Heart left ventricle (tissue), 16 donors: ENCODE measurements around the gene KEL. TPM values are rescaled to one million over a fixed set of nuclear protein-coding genes. Genes with fewer than 3 reads are reported as not detected.

Source experiments
- ATAC-seq, 4 donors: fragments of 200-7000 bp; cut with Tn5 transposase; one replicate each; pipeline ENCODE4 v1.9.1; 2020 to 2022; ENCODE audit warnings: moderate library complexity in 4 of 4, mild to moderate bottlenecking in 3 of 4, moderate number of reproducible peaks in 1 of 4
- DNase-seq, 5 donors: peaks; one replicate each; pipeline ENCODE4 v3.0.0-alpha.2; 2020
- H3K27ac ChIP-seq, 12 donors: fragments of 200-600 bp; sonication (generic) in 4 of 12; one replicate each; pipeline versions ENCODE4 v1.5.0 to v1.8.0; 2016 to 2022; ENCODE audit warnings: mild to moderate bottlenecking in 2 of 12
- H3K27me3 ChIP-seq, 9 donors: fragments of 200-600 bp; sonication (generic) in 2 of 9; one replicate each; pipeline versions ENCODE4 v1.5.1 to v1.8.0; 2016 to 2022; ENCODE audit warnings: mild to moderate bottlenecking in 3 of 9
- H3K36me3 ChIP-seq, 9 donors: fragments of 200-600 bp; sonication (generic) in 2 of 9; one replicate each; pipeline versions ENCODE4 v1.5.0 to v1.8.0; 2018 to 2022; ENCODE audit warnings: mild to moderate bottlenecking in 2 of 9
- H3K4me1 ChIP-seq, 12 donors: fragments of 200-600 bp; sonication (generic) in 4 of 12; one replicate each; pipeline versions ENCODE4 v1.5.0 to v1.8.0; 2016 to 2022; ENCODE audit warnings: mild to moderate bottlenecking in 3 of 12
- H3K4me3 ChIP-seq, 12 donors: fragments of 200-600 bp; sonication (generic) in 4 of 12; one replicate each; pipeline versions ENCODE4 v1.5.0 to v1.8.0; 2017 to 2022; ENCODE audit warnings: mild to moderate bottlenecking in 9 of 12, moderate library complexity in 4 of 12
- H3K9me3 ChIP-seq, 12 donors: fragments of 200-600 bp; sonication (generic) in 4 of 12; one replicate each; pipeline versions ENCODE4 v1.5.0 to v1.8.0; 2016 to 2022; ENCODE audit warnings: mild to moderate bottlenecking in 1 of 12
- POLR2A ChIP-seq, 2 donors: fragments of 450-650 bp; IDR thresholded peaks; one replicate each; pipeline ENCODE4 v1.6.1; 2017; ENCODE audit warnings: antibody characterized with exemption in 2 of 2, mild to moderate bottlenecking in 2 of 2, moderate library complexity in 2 of 2
- WGBS, 4 donors: extraction: QIAGEN DNeasy Blood & Tissue Kit in 2 of 4; methylation state at CpG; one replicate each; pipeline versions ENCODE4 v1.1.5 to v1.1.7; 2013 to 2018; 5-methylcytosine and 5-hydroxymethylcytosine counted together
- intact Hi-C, 10 donors: fragments of 100-400 bp; cut with DNase I; formaldehyde crosslinking; loops; one replicate each; pipeline versions ENCODE4 v1.11.1 to v1.14.2; 2022
- polyA plus RNA-seq, 2 donors: library from polyadenylated mRNA; stranded (reverse); fragments of 200-250 nt; gene quantifications; one replicate each; pipeline ENCODE4 v1.2.3, GENCODE V29; 2013
- total RNA-seq, 9 donors: library from RNA; depleted of rRNA in 2 of 9; stranded (reverse); fragments of >200 nt in 2 of 9; fragmentation: NEBNext Ultra II Directional in 3 of 9; extraction: Animal tissue kit (Norgen Biotek cat#: 25700) in 3 of 9; gene quantifications; one replicate each; pipeline versions ENCODE4 v1.1.0 to v1.2.4, GENCODE V29; 2016 to 2023
- TF ChIP-seq, protein P1 (sequence below), 12 donors: fragments of 200-600 bp; sonication (generic) in 4 of 12; IDR thresholded peaks; one replicate each; pipeline versions ENCODE4 v1.5.0 to v1.8.0; 2018 to 2022; ENCODE audit warnings: antibody characterized with exemption in 12 of 12, mild to moderate bottlenecking in 5 of 12
- donor health status: ischemic (EF 13 %, LVEDD 7.1; RV severe dilation, severe dysfunction).
- donor health status: healthy with polysubstance abuse.
- donor health status: DM: no; HTN: yes; CAD: no.
- donor health status: DM: no; HTN: no; CAD: no.
- donor health status: ischemic (EF 25% LVEDD 6.9; RV normal size, moderate dysfunction).
- donor health status: ischemic (EF 25% LVEDD 5.7; RV mildly dilated, moderate dysfunction).
- donor health status: healthy.
- donor health status: DM: yes; HTN: yes; CAD: no.
- donor health status: ischemic (EF 35%, LVEDD 5.7; RV mildly dilated, moderate dysfunction).
- donor health status: nonischemic (EF 11% LVEDD 7.7; RV severe dilation, severe dysfunction).
- donor health status: DM: yes; HTN: yes; CAD: no.
- donor health status: PGD.
- donor health status: ischemic (EF 29% LVEDD 5.4; RV normal size, mild dysfunction).
- donor health status: nonischemic (EF 23%, LVEDD 6.1; RV moderate dilation, normal function).

Gene KEL
- total and polyA plus RNA-seq, 11 donors: 0.17 to 1.8 (median 0.56) TPM; not detected in 4

DNA sequence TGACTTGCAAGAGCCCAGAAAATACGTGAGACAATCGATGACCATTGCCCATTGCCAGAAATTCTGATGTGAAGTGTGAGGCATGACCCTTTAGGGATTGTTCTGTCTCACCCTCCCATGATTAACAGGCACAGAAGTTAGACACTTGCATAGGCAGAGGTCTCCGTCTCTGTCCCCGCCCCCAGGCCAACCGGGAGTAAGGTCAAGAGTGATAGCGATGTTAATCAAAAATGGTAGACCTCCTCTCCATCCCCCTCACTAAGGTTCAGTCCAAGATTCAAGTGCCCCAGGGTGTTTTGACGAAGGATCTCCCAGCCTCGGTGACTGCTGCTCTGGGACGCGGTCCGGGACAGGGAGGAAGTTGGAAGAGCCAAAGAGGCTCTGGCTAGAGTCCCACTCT, 53.9 kb downstream of the KEL start:
- peaks cover 0 to 7% (median 0%) of the 10 kb centered on the region in 12 donors for H3K9me3 ChIP-seq
- H3K27me3 ChIP-seq: no peaks in the 10 kb centered on the region
- peaks cover 0 to 30% (median 0%) of the 10 kb centered on the region in 12 donors for H3K4me1 ChIP-seq
- TF ChIP-seq, protein P1, sequence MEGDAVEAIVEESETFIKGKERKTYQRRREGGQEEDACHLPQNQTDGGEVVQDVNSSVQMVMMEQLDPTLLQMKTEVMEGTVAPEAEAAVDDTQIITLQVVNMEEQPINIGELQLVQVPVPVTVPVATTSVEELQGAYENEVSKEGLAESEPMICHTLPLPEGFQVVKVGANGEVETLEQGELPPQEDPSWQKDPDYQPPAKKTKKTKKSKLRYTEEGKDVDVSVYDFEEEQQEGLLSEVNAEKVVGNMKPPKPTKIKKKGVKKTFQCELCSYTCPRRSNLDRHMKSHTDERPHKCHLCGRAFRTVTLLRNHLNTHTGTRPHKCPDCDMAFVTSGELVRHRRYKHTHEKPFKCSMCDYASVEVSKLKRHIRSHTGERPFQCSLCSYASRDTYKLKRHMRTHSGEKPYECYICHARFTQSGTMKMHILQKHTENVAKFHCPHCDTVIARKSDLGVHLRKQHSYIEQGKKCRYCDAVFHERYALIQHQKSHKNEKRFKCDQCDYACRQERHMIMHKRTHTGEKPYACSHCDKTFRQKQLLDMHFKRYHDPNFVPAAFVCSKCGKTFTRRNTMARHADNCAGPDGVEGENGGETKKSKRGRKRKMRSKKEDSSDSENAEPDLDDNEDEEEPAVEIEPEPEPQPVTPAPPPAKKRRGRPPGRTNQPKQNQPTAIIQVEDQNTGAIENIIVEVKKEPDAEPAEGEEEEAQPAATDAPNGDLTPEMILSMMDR (IDR thresholded peaks at IDR 0.05): no peak
- TF ChIP-seq POLR2A (IDR thresholded peaks at IDR 0.05): no peak
- H3K27ac ChIP-seq: peak overlapping the region in 1 of 12 donors; percentile 40
- ATAC-seq (peak in 1 of 4 donors; percentile 15), DNase-seq (no peak)
- 70 to 78% (median 73%) methylated on average over 11 of the region's 11 CpGs for WGBS, 4 donors
- H3K4me3 ChIP-seq: no peak overlapping the region
- intact Hi-C loops: no loop called here
- H3K36me3 ChIP-seq: no peaks in the 10 kb centered on the region

DNA sequence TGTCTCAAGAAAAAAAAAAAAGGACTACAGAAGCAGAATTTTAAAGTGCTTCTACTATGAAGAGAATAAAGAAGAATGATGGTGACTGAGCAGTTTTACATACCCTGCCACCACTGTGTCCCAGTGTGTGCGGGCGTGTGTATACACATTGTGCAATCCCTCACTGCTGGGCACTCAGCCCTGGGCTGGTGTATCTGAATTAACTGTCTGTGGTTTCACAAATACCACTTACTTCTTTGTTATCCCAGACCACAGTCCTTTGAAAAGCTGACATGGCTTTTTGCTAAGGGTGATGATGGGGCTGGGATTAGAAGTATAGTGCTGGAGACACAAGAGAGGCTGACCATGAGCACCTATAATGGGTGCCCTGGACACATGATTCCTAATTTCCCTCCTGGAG, 55.5 kb downstream of the KEL start:
- Histone ChIP-seq H3K9me3 (peaks cover 0 to 7% (median 0%) of the 10 kb centered on the region in 12 donors), H3K27me3 (no peaks in the 10 kb centered on the region), H3K36me3 (no peaks in the 10 kb centered on the region), H3K27ac (no peak overlapping the region), H3K4me3 (no peak overlapping the region), H3K4me1 (peaks cover 0 to 29% (median 0%) of the 10 kb centered on the region in 12 donors)
- ATAC-seq (no peak), DNase-seq (no peak)
- intact Hi-C loops: no loop called here
- WGBS, 4 donors: 70 to 91% (median 86%) methylated on average over 2 of the region's 2 CpGs
- TF ChIP-seq, protein P1 (IDR thresholded peaks at IDR 0.05): no peak
- TF ChIP-seq POLR2A (IDR thresholded peaks at IDR 0.05): no peak

DNA sequence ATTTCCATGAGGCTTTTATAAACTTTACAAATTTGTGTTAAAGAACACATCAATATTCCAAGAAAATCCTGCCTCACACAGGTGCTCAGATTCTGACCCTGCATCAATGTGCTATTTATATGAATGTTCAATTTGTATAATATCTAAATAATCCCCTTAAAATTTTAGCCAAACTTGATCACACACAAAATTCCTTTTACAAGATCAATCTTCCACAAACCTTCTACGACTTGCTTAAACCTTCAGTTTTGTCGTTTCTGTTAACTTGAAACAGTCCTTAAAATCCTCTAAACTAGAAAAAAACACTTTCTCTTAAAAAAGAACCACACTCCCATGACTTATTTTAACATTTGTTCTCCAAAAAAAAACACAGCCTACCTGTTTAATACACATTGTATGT, 56.4 kb downstream of the KEL start:
- ATAC-seq (no peak), DNase-seq (no peak)
- peaks cover 0 to 21% (median 0%) of the 10 kb centered on the region in 12 donors for H3K4me1 ChIP-seq
- no peaks in the 10 kb centered on the region for H3K36me3 ChIP-seq
- H3K27ac ChIP-seq: no peak overlapping the region
- no peaks in the 10 kb centered on the region for H3K27me3 ChIP-seq
- H3K4me3 ChIP-seq: no peak overlapping the region
- intact Hi-C loops: no loop called here
- TF ChIP-seq, protein P1 (IDR thresholded peaks at IDR 0.05): no peak
- 71 to 80% (median 76%) methylated on average over 2 of the region's 2 CpGs for WGBS, 4 donors
- H3K9me3 ChIP-seq: peaks cover 0 to 7% (median 0%) of the 10 kb centered on the region in 12 donors

DNA sequence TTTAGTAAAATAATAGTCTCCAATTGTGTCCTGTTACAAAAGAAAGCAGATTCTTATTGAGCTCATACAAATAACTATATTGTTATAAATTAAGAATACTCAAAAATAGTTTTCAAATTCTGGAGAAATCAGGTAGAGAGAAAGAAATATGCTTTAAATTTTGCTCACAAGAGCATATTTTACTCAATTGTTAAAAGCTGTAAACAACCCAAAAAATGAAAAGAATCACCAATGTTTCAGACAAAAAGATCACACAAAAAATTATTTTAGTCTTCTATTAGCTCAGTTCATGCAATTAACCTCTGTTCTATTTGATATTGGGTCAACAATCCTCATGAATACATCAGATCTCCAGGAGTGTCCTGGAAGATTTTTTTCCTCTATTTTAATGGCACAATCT, 58.0 kb downstream of the KEL start:
- ATAC-seq (no peak), DNase-seq (no peak)
- intact Hi-C loops: no loop called here
- H3K4me1 ChIP-seq: peaks cover 0 to 8% (median 0%) of the 10 kb centered on the region in 12 donors
- H3K4me3 ChIP-seq: no peak overlapping the region
- peaks cover 0 to 7% (median 0%) of the 10 kb centered on the region in 12 donors for H3K9me3 ChIP-seq
- TF ChIP-seq, protein P1 (IDR thresholded peaks at IDR 0.05): no peak
- no peak for TF ChIP-seq POLR2A (IDR thresholded peaks at IDR 0.05)
- no peaks in the 10 kb centered on the region for H3K36me3 ChIP-seq
- no peak overlapping the region for H3K27ac ChIP-seq
- H3K27me3 ChIP-seq: peaks cover 0 to 5% (median 0%) of the 10 kb centered on the region in 9 donors
